ENCODE results near the gene TMEM238. TPM values are rescaled to one million over a fixed set of nuclear protein-coding genes. Genes with fewer than 3 reads are reported as not detected.
"Not testable (repeated sequence)": the region's sequence is repeated elsewhere in the genome, so short reads cannot be mapped to it uniquely, and the experiment has no call there.

TMEM238 gene
- total RNA-seq, 3 donors from 2014 or later (not counting 1 experiment from before 2014, with no cell fraction given), result 2.9 to 5.1 (median 4.0) TPM

DNA sequence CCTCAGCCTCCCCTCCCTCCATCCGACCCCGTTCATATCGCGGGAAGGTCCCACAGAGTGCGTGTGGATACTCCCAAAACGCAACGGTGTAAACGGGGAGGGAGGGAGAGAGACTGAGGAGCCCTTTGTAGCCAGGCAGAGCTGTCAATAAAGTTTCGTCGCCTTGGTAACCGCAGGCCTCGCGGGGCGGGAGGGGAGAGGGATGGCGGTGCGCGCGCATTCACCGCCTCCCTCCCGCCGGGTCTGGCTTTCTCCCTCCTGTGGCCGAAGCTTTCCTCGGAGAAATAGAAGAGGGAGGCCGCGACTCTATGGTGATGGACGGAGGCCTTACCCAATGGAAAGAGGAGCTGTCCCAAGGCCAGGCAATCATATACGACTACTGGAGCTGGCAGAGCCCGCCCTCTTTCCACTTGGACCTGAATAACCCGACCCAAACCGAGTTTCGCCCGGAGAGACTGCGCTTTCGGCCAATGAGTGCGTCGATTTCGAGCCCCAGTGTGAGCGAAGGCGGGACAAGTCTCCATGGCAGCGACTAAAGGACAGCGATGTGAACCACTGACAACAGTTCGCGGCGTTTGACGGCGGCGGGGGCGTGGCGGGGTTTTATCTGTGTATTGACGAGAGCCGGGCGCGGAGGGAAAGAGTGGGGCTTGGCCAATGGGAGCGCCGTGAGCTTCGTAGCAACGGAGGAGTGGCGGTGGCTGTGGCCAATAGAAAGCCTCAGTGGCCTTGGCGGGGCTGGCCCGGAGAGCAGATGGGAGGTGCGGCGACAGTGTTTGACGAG is 44.8 kb downstream of the TMEM238 start, which contains the start of gene KMT5C:
KMT5C (plus strand) TSS at position 772 of the 784 bp plus-strand sequence. CDS start 2,061 bp downstream, outside the sequence.
- peak within 1 kb of the TSS; percentile 96 to 99 for H3K27ac Mint-ChIP-seq
- WGBS (ENCODE audit: insufficient coverage), result under 1% methylated on average over 62 of the region's 63 CpGs
- peak within 1 kb of the TSS; percentile 57 for H3K4me3 ChIP-seq (ENCODE audit: low read length)

DNA sequence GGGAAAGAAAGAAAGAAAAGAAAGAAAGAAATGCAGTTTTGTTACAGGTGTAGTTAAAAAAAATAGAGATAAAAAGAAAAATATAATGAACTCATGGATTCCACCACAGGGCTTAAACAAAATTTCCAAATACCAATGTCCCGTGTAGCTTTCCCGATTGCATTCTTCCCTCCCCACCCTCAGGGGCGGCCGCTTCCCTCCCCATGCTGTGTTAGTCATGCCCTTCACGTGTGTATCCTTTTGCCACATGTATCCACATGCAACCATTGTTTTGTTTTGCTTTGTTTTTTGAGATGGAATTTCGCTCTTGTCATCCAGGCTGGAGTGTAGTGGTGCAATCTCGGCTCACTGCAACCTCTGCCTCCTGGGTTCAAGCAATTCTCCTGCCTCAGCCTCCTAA is 48.0 kb downstream of the TMEM238 start:
- WGBS (ENCODE audit: insufficient coverage), result 95% methylated on average over 6 of the region's 7 CpGs
- peak overlapping the region in 1 of 2 donors; percentile 70 for H3K27ac Mint-ChIP-seq

More for the DNA sequence above, 44.8 kb downstream of the TMEM238 start, which contains the start of gene KMT5C:
- intact Hi-C loops (cut with micrococcal nuclease), result loop anchor here (1.0 to 2.0 kb wide), 4 partner anchors 38 to 80 kb away; partner anchors contain the start of genes PPP6R1 and RPL28
- DNase-seq, result peak; percentile 100
- peak; percentile 67 to 88 (median 76) for ATAC-seq
- Mint-ChIP-seq H3K9me3 (no peaks in the 10 kb centered on the region), H3K36me3 (no peaks in the 10 kb centered on the region), H3K4me1 (peaks cover 18 to 33% of the 10 kb centered on the region in 2 donors), H3K27me3 (ENCODE audit: low read depth in 2 of 2) (peaks cover 0 to 9% of the 10 kb centered on the region in 2 donors), H3K4me3 (peak within 1 kb of the TSS; percentile 94)
- H3K36me3 ChIP-seq (ENCODE audit: control insufficient read depth, insufficient read depth, low read length), result peaks cover 4% of the 10 kb centered on the region
- TF ChIP-seq CTCF (IDR thresholded peaks at IDR 0.05), result no peak
- no peaks in the 10 kb centered on the region for H3K9me3 ChIP-seq (ENCODE audit: control insufficient read depth, insufficient read depth, low read length)
- peak within 1 kb of the TSS; percentile 97 for H3K27ac ChIP-seq (ENCODE audit: low read length)
- peaks cover 31% of the 10 kb centered on the region for H3K4me1 ChIP-seq (ENCODE audit: control insufficient read depth, insufficient read depth, low read length)
- H3K27me3 ChIP-seq (ENCODE audit: control insufficient read depth, insufficient read depth, low read length), result no peaks in the 10 kb centered on the region

GRCh38 chr19:55333870-55334269 is 50.2 kb downstream of the TMEM238 start:
- Histone ChIP-seq H3K4me3 (ENCODE audit: low read length) (no peak overlapping the region), H3K27ac (ENCODE audit: low read length) (no peak overlapping the region), H3K27me3 (ENCODE audit: control insufficient read depth, insufficient read depth, low read length) (peaks cover 2% of the 10 kb centered on the region), H3K9me3 (ENCODE audit: control insufficient read depth, insufficient read depth, low read length) (no peaks in the 10 kb centered on the region), H3K4me1 (ENCODE audit: control insufficient read depth, insufficient read depth, low read length) (peaks cover 9% of the 10 kb centered on the region), H3K36me3 (ENCODE audit: control insufficient read depth, insufficient read depth, low read length) (no peaks in the 10 kb centered on the region)
- H3K27me3 Mint-ChIP-seq (ENCODE audit: low read depth in 2 of 2), result peaks cover 0 to 11% of the 10 kb centered on the region in 2 donors
- H3K4me3 Mint-ChIP-seq, result no peak overlapping the region
- DNase-seq (no peak), ATAC-seq (no peak)
- H3K27ac Mint-ChIP-seq, result no peak overlapping the region
- no peak for TF ChIP-seq CTCF (IDR thresholded peaks at IDR 0.05)
- 92% methylated on average over 10 of the region's 11 CpGs for WGBS (ENCODE audit: insufficient coverage)
- no peaks in the 10 kb centered on the region for H3K36me3 Mint-ChIP-seq
- intact Hi-C loops (cut with micrococcal nuclease), result no loop called here
- peaks cover 7% of the 10 kb centered on the region in 2 donors for H3K4me1 Mint-ChIP-seq
- H3K9me3 Mint-ChIP-seq, result no peaks in the 10 kb centered on the region

More for the DNA sequence above, 48.0 kb downstream of the TMEM238 start:
- Mint-ChIP-seq H3K9me3 (no peaks in the 10 kb centered on the region), H3K4me3 (no peak overlapping the region), H3K4me1 (peaks cover 13 to 27% of the 10 kb centered on the region in 2 donors), H3K36me3 (no peaks in the 10 kb centered on the region), H3K27me3 (ENCODE audit: low read depth in 2 of 2) (peaks cover 0 to 9% of the 10 kb centered on the region in 2 donors)
- H3K9me3 ChIP-seq (ENCODE audit: control insufficient read depth, insufficient read depth, low read length), result no peaks in the 10 kb centered on the region
- H3K36me3 ChIP-seq (ENCODE audit: control insufficient read depth, insufficient read depth, low read length), result no peaks in the 10 kb centered on the region
- DNase-seq (no peak), ATAC-seq (no peak)
- intact Hi-C loops (cut with micrococcal nuclease), result no loop called here
- no peak overlapping the region for H3K4me3 ChIP-seq (ENCODE audit: low read length)
- H3K27me3 ChIP-seq (ENCODE audit: control insufficient read depth, insufficient read depth, low read length), result peaks cover 2% of the 10 kb centered on the region
- no peak overlapping the region for H3K27ac ChIP-seq (ENCODE audit: low read length)
- TF ChIP-seq CTCF (IDR thresholded peaks at IDR 0.05), result no peak
- H3K4me1 ChIP-seq (ENCODE audit: control insufficient read depth, insufficient read depth, low read length), result peaks cover 24% of the 10 kb centered on the region

- 99% methylated on average over 6 of the region's 6 CpGs for WGBS (ENCODE audit: insufficient coverage)
Observed at GRCh38 chr19:55329791-55330190, 54.3 kb downstream of the TMEM238 start.

More at GRCh38 chr19:55329791-55330190, 54.3 kb downstream of the TMEM238 start:
- H3K4me1 Mint-ChIP-seq; H3K4me1 ChIP-seq (ENCODE audit: control insufficient read depth, insufficient read depth, low read length); H3K9me3 Mint-ChIP-seq; ATAC-seq; H3K36me3 Mint-ChIP-seq; H3K9me3 ChIP-seq (ENCODE audit: control insufficient read depth, insufficient read depth, low read length); DNase-seq; H3K27me3 ChIP-seq (ENCODE audit: control insufficient read depth, insufficient read depth, low read length); H3K4me3 Mint-ChIP-seq; H3K27ac Mint-ChIP-seq; H3K36me3 ChIP-seq (ENCODE audit: control insufficient read depth, insufficient read depth, low read length); H3K4me3 ChIP-seq (ENCODE audit: low read length); intact Hi-C loops (cut with micrococcal nuclease); H3K27ac ChIP-seq (ENCODE audit: low read length): not testable (repeated sequence)
- peaks cover 0 to 16% of the 10 kb centered on the region in 2 donors for H3K27me3 Mint-ChIP-seq (ENCODE audit: low read depth in 2 of 2)
